Suprapubic skin (tissue), 4 donors: ENCODE results near the gene LHPP.

ENCODE experiments used
- EP300 ChIP-seq: sonication (generic); formaldehyde crosslinking; IDR thresholded peaks from one replicate; pipeline ENCODE4 v1.6.1; 2017; ENCODE audit warnings: antibody characterized with exemption
- POLR2A ChIP-seq, 2 donors: fragments of 450-650 bp; IDR thresholded peaks; one replicate each; pipeline ENCODE4 v1.6.1; 2017; ENCODE audit warnings: antibody characterized with exemption in 2 of 2, mild to moderate bottlenecking in 2 of 2, moderate library complexity in 2 of 2
- POLR2AphosphoS5 ChIP-seq, 3 donors: sonication (generic); formaldehyde crosslinking; IDR thresholded peaks; one replicate each; pipeline ENCODE4 v1.6.1; 2017; ENCODE audit warnings: antibody characterized with exemption in 3 of 3
- TF ChIP-seq, protein P1 (sequence below), 2 donors: fragments of 200-600 bp in 1 of 2; fragments of 450-650 bp in 1 of 2; sonication (generic) in 1 of 2; IDR thresholded peaks; one replicate each; pipeline ENCODE4 v1.5.1; 2016 to 2019; ENCODE audit warnings: antibody characterized with exemption in 2 of 2, mild to moderate bottlenecking in 1 of 2, moderate library complexity in 1 of 2

- TF ChIP-seq, protein P1, sequence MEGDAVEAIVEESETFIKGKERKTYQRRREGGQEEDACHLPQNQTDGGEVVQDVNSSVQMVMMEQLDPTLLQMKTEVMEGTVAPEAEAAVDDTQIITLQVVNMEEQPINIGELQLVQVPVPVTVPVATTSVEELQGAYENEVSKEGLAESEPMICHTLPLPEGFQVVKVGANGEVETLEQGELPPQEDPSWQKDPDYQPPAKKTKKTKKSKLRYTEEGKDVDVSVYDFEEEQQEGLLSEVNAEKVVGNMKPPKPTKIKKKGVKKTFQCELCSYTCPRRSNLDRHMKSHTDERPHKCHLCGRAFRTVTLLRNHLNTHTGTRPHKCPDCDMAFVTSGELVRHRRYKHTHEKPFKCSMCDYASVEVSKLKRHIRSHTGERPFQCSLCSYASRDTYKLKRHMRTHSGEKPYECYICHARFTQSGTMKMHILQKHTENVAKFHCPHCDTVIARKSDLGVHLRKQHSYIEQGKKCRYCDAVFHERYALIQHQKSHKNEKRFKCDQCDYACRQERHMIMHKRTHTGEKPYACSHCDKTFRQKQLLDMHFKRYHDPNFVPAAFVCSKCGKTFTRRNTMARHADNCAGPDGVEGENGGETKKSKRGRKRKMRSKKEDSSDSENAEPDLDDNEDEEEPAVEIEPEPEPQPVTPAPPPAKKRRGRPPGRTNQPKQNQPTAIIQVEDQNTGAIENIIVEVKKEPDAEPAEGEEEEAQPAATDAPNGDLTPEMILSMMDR (IDR thresholded peaks at IDR 0.05), result no peak
- TF ChIP-seq POLR2A (IDR thresholded peaks at IDR 0.05) (peak; percentile 87 to 97), POLR2AphosphoS5 (IDR thresholded peaks at IDR 0.05) (peak; percentile 32 to 47 (median 45)), EP300 (no peak)
These were observed 42.7 kb upstream of the LHPP start, which contains the start of gene OAT for GRCh38 chr10:124418726-124419501.
